Neuronal stem cell (in vitro differentiated cells): ENCODE results near the gene ILF3.

Source experiments
- DNase-seq: peaks from one replicate; pipeline ENCODE4 v3.0.0-alpha.2; 2013; ENCODE audit warnings: low spot score
- H2AFZ ChIP-seq: one replicate; pipeline ENCODE4 v1.6.1; 2013; ENCODE audit warnings: mild to moderate bottlenecking, low read length, inconsistent platforms
- H2AK5ac ChIP-seq: 2 replicates; pipeline ENCODE4 v1.6.1; 2013; ENCODE audit warnings: low read depth, mild to moderate bottlenecking, inconsistent platforms, low read length, moderate library complexity, mixed read lengths
- H2BK120ac ChIP-seq: 2 replicates; pipeline ENCODE4 v1.6.1; 2013; ENCODE audit warnings: low read depth, mild to moderate bottlenecking, inconsistent platforms, low read length, moderate library complexity, mixed read lengths
- H2BK12ac ChIP-seq: one replicate; pipeline ENCODE4 v1.6.1; 2013; ENCODE audit warnings: low read length, inconsistent platforms
- H2BK15ac ChIP-seq: 2 replicates; pipeline ENCODE4 v1.6.1; 2013; ENCODE audit warnings: mild to moderate bottlenecking, low read length, inconsistent platforms, mixed read lengths
- H2BK5ac ChIP-seq: one replicate; pipeline ENCODE4 v1.6.1; 2013; ENCODE audit warnings: inconsistent platforms, mild to moderate bottlenecking, low read length, moderate library complexity
- H3K14ac ChIP-seq: one replicate; pipeline ENCODE4 v1.6.1; 2013; ENCODE audit warnings: low read length, inconsistent platforms
- H3K18ac ChIP-seq: 2 replicates; pipeline ENCODE4 v1.6.1; 2013; ENCODE audit warnings: low read length, inconsistent platforms
- H3K23ac ChIP-seq: 2 replicates; pipeline ENCODE4 v1.6.1; 2013; ENCODE audit warnings: low read depth, mild to moderate bottlenecking, mixed read lengths, low read length, inconsistent platforms; ENCODE audit not compliant: poor library complexity
- H3K27ac ChIP-seq: replicated peaks from 3 replicates; pipeline ENCODE4 v1.5.1; 2013; ENCODE audit warnings: low read length, inconsistent platforms
- H3K27me3 ChIP-seq, 3 experiments: 2 replicates each; pipeline ENCODE4 v1.6.1; 2013; ENCODE audit warnings: low read length in 3 of 3, mild to moderate bottlenecking in 2 of 3, inconsistent platforms in 1 of 3, low read depth in 1 of 3, mixed read lengths in 1 of 3, moderate library complexity in 1 of 3; ENCODE audit not compliant: control insufficient read depth in 3 of 3, insufficient read depth in 3 of 3
- H3K36me3 ChIP-seq, 2 donors: replicated peaks in 1 of 2; 2 replicates each; pipeline ENCODE4 v1.6.1; 2013; ENCODE audit warnings: low read length in 2 of 2; ENCODE audit not compliant: control insufficient read depth in 2 of 2, insufficient read depth in 2 of 2
- H3K4ac ChIP-seq: 2 replicates; pipeline ENCODE4 v1.6.1; 2013; ENCODE audit warnings: inconsistent platforms, mild to moderate bottlenecking, low read length, moderate library complexity
- H3K4me1 ChIP-seq, 2 donors: 1 replicate in 1 of 2; 2 replicates in 1 of 2; pipeline ENCODE4 v1.6.1; 2013; ENCODE audit warnings: low read length in 2 of 2, low read depth in 1 of 2; ENCODE audit not compliant: control insufficient read depth in 2 of 2, insufficient read depth in 1 of 2
- H3K4me2 ChIP-seq: one replicate; pipeline ENCODE4 v1.6.1; 2013; ENCODE audit warnings: mild to moderate bottlenecking, low read length, inconsistent platforms; ENCODE audit not compliant: insufficient read depth, poor library complexity, severe bottlenecking
- H3K4me3 ChIP-seq, 2 donors: 2 replicates each; pipeline ENCODE4 v1.5.1; 2013; ENCODE audit warnings: low read length in 2 of 2, mild to moderate bottlenecking in 2 of 2, inconsistent platforms in 1 of 2, moderate library complexity in 1 of 2
- H3K79me1 ChIP-seq: one replicate; pipeline ENCODE4 v1.6.1; 2013; ENCODE audit warnings: low read depth, mild to moderate bottlenecking, inconsistent platforms, low read length, moderate library complexity
- H3K9ac ChIP-seq: one replicate; pipeline ENCODE4 v1.6.1; 2013; ENCODE audit warnings: mild to moderate bottlenecking, low read depth, low read length, inconsistent platforms; ENCODE audit not compliant: poor library complexity
- H3K9me3 ChIP-seq, 2 donors: replicated peaks in 1 of 2; 2 replicates each; pipeline versions ENCODE3 to v1.6.1; 2013; ENCODE audit warnings: low read length in 2 of 2, mild to moderate bottlenecking in 2 of 2, inconsistent platforms in 1 of 2, low read depth in 1 of 2, mixed read lengths in 1 of 2, moderate library complexity in 1 of 2; ENCODE audit not compliant: control insufficient read depth in 2 of 2, insufficient read depth in 1 of 2
- H4K8ac ChIP-seq: one replicate; pipeline ENCODE4 v1.6.1; 2013; ENCODE audit warnings: low read depth, mild to moderate bottlenecking, inconsistent platforms, low read length, moderate library complexity
- H4K91ac ChIP-seq: one replicate; pipeline ENCODE4 v1.6.1; 2013; ENCODE audit warnings: low read length, low read depth, mild to moderate bottlenecking, inconsistent platforms; ENCODE audit not compliant: poor library complexity
- WGBS, 2 donors: extraction: QIAGEN DNeasy Blood & Tissue Kit; methylation state at CpG; one replicate each; pipeline ENCODE4 v1.1.7; 2013; ENCODE audit warnings: missing lambda C conversion rate in 2 of 2, mixed read lengths in 1 of 2; ENCODE audit not compliant: insufficient read length in 2 of 2, insufficient replicate concordance in 1 of 2; ENCODE audit errors: extremely low coverage in 2 of 2; 5-methylcytosine and 5-hydroxymethylcytosine counted together

Gene ILF3

GRCh38 chr19:10646456-10647159 lies 7.5 kb upstream of the ILF3 start:
- no peak for DNase-seq
- no peak overlapping the region for H3K18ac ChIP-seq
- no peak overlapping the region for H3K27ac ChIP-seq
- H3K4me3 ChIP-seq, result no peak overlapping the region
- H3K4me1 ChIP-seq, result peaks cover 10 to 17% of the 10 kb centered on the region in 2 donors
- no peak overlapping the region for H4K8ac ChIP-seq
- H3K23ac ChIP-seq, result no peak overlapping the region
- no peaks in the 10 kb centered on the region for H3K27me3 ChIP-seq
- no CpG with 5 or more reads among the region's 12 CpGs for WGBS, 2 donors
- no peak overlapping the region for H3K4me2 ChIP-seq
- H3K9me3 ChIP-seq, result no peaks in the 10 kb centered on the region
- H2AK5ac ChIP-seq, result no peak overlapping the region
- no peaks in the 10 kb centered on the region for H3K79me1 ChIP-seq
- no peak overlapping the region for H2BK12ac ChIP-seq
- H2BK15ac ChIP-seq, result no peak overlapping the region
- no peak overlapping the region for H3K14ac ChIP-seq
- H2AFZ ChIP-seq, result no peak overlapping the region
- no peak overlapping the region for H4K91ac ChIP-seq
- no peak overlapping the region for H2BK120ac ChIP-seq
- no peak overlapping the region for H3K4ac ChIP-seq
- no peak overlapping the region for H3K9ac ChIP-seq
- no peak overlapping the region for H2BK5ac ChIP-seq
- H3K36me3 ChIP-seq, result peaks cover 9 to 33% of the 10 kb centered on the region in 2 donors

GRCh38 chr19:10648360-10648759 lies 5.8 kb upstream of the ILF3 start:
- Histone ChIP-seq H3K18ac (no peak overlapping the region), H2BK120ac (no peak overlapping the region)

GRCh38 chr19:10651851-10652250 lies 2.3 kb upstream of the ILF3 start:
- H2BK120ac ChIP-seq, result no peak overlapping the region
- H2AFZ ChIP-seq, result no peak overlapping the region
- H3K9me3 ChIP-seq, result no peaks in the 10 kb centered on the region
- H2BK12ac ChIP-seq, result no peak overlapping the region
- no peak overlapping the region for H3K18ac ChIP-seq
- H3K23ac ChIP-seq, result no peak overlapping the region
- H2BK5ac ChIP-seq, result no peak overlapping the region
- no peak overlapping the region for H3K4me3 ChIP-seq
- no peak overlapping the region for H2AK5ac ChIP-seq
- H3K36me3 ChIP-seq, result peaks cover under 1 to 27% of the 10 kb centered on the region in 2 donors
- H2BK15ac ChIP-seq, result no peak overlapping the region
- H4K91ac ChIP-seq, result no peak overlapping the region
- H3K9ac ChIP-seq, result no peak overlapping the region
- no peaks in the 10 kb centered on the region for H3K27me3 ChIP-seq
- H3K4ac ChIP-seq, result no peak overlapping the region
- no peak overlapping the region for H3K27ac ChIP-seq
- H3K79me1 ChIP-seq, result no peaks in the 10 kb centered on the region
- H3K4me2 ChIP-seq, result no peak overlapping the region
- WGBS, 2 donors, result no CpG with 5 or more reads among the region's 4 CpGs
- no peak for DNase-seq
- peaks cover 2 to 9% of the 10 kb centered on the region in 2 donors for H3K4me1 ChIP-seq
- H4K8ac ChIP-seq, result no peak overlapping the region
- H3K14ac ChIP-seq, result no peak overlapping the region

More at GRCh38 chr19:10648360-10648759, 5.8 kb upstream of the ILF3 start:
- H3K9me3 ChIP-seq, result no peaks in the 10 kb centered on the region
- no peak overlapping the region for H4K8ac ChIP-seq
- H3K36me3 ChIP-seq, result peaks cover 2 to 21% of the 10 kb centered on the region in 2 donors
- no peak overlapping the region for H3K4me2 ChIP-seq
- no peak overlapping the region for H4K91ac ChIP-seq
- no peaks in the 10 kb centered on the region for H3K27me3 ChIP-seq
- H3K23ac ChIP-seq, result no peak overlapping the region
- peak overlapping the region in 1 of 2 donors; percentile 25 for H3K4me3 ChIP-seq
- no peak overlapping the region for H2BK12ac ChIP-seq
- WGBS, 2 donors, result no CpG with 5 or more reads among the region's 4 CpGs
- H3K14ac ChIP-seq, result no peak overlapping the region
- no peak overlapping the region for H3K4ac ChIP-seq
- peak overlapping the region; percentile 56 for H3K9ac ChIP-seq
- no peak overlapping the region for H3K27ac ChIP-seq
- H3K4me1 ChIP-seq, result peaks cover 7 to 16% of the 10 kb centered on the region in 2 donors
- H2AFZ ChIP-seq, result no peak overlapping the region
- DNase-seq, result no peak
- H2AK5ac ChIP-seq, result no peak overlapping the region
- no peaks in the 10 kb centered on the region for H3K79me1 ChIP-seq
- H2BK5ac ChIP-seq, result no peak overlapping the region
- no peak overlapping the region for H2BK15ac ChIP-seq

GRCh38 chr19:10653482-10653731 lies 739 bp upstream of the ILF3 start:
- Histone ChIP-seq H3K79me1 (no peaks in the 10 kb centered on the region), H3K4ac (peak overlapping the region; percentile 87)
- no CpG with 5 or more reads among the region's 18 CpGs for WGBS, 2 donors

More at GRCh38 chr19:10653482-10653731, 739 bp upstream of the ILF3 start:
- H2BK12ac ChIP-seq, result peak overlapping the region; percentile 23
- H2BK5ac ChIP-seq, result peak overlapping the region; percentile 85
- H3K4me2 ChIP-seq, result peak overlapping the region; percentile 83
- H3K4me3 ChIP-seq, result peak overlapping the region; percentile 92 to 93
- H3K9ac ChIP-seq, result peak overlapping the region; percentile 97
- H2BK120ac ChIP-seq, result peak overlapping the region; percentile 84
- peak overlapping the region; percentile 94 for H3K23ac ChIP-seq
- DNase-seq, result no peak
- peak overlapping the region; percentile 48 for H3K14ac ChIP-seq
- H3K36me3 ChIP-seq, result peaks cover 3 to 43% of the 10 kb centered on the region in 2 donors
- H2BK15ac ChIP-seq, result peak overlapping the region; percentile 72
- peak overlapping the region; percentile 34 for H4K91ac ChIP-seq
- no peak overlapping the region for H4K8ac ChIP-seq
- H3K4me1 ChIP-seq, result peaks cover 2 to 9% of the 10 kb centered on the region in 2 donors
- peak overlapping the region; percentile 85 for H2AFZ ChIP-seq
- H3K18ac ChIP-seq, result peak overlapping the region; percentile 92
- H3K9me3 ChIP-seq, result no peaks in the 10 kb centered on the region
- H3K27ac ChIP-seq, result peak overlapping the region; percentile 73
- peak overlapping the region; percentile 99 for H2AK5ac ChIP-seq
- no peaks in the 10 kb centered on the region for H3K27me3 ChIP-seq
